ENCODE measurements around the gene PARD6G. TPM values are rescaled to one million over a fixed set of nuclear protein-coding genes. Genes with fewer than 3 reads are reported as not detected.

PARD6G gene
- total and polyA plus RNA-seq, 2 donors (not counting 1 experiment from before 2014, with no cell fraction given) = 1.0 to 2.1 TPM

DNA sequence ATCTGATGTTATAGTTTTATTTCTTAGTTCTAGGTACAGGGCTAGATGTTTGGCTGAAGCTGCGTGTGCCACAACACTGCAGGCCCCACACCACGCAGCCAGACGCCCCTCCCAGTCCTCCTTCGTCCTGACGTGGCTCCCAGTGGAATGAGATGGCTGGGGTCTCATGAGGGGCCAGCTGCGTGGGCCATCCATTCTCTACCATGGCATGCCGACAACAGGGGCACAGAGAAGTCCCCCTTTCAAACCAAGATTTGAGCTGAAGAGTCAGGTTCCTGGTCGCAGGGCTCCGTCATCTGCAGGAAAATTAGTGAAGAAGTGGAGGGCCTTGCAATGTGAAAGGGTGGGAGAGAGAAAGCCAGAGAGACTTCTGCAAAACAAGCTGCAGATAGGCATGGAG is 64.5 kb downstream of the PARD6G start:
- no peaks in the 10 kb centered on the region for H3K4me1 ChIP-seq (ENCODE audit: control insufficient read depth, extremely low read depth, insufficient read depth, low read length)
- H3K4me2 ChIP-seq (ENCODE audit: extremely low read depth, insufficient read depth, low read length) = no peak overlapping the region
- no peak overlapping the region for H3K4me3 ChIP-seq (replicated peaks in 1 of 4; ENCODE audit: control extremely low read depth in 1 of 4, insufficient read depth in 1 of 4, low read depth in 3 of 4, low read length in 4 of 4)
- TF ChIP-seq CTCF (conservative IDR thresholded peaks at IDR 0.05 in 1 of 2, IDR thresholded peaks at IDR 0.05 in 1 of 2; ENCODE audit: low read depth in 1 of 2, low read length in 2 of 2) = no peak
- no peak for TF ChIP-seq EZH2 (IDR thresholded peaks at IDR 0.05; ENCODE audit: low read length, missing control alignments)
- H3K79me2 ChIP-seq (ENCODE audit: control insufficient read depth, insufficient read depth, low read length) = no peaks in the 10 kb centered on the region
- H2AFZ ChIP-seq (ENCODE audit: low read length) = no peak overlapping the region
- no peaks in the 10 kb centered on the region for H4K20me1 ChIP-seq (ENCODE audit: control insufficient read depth, extremely low read depth, insufficient read depth, low read length)
- H3K36me3 ChIP-seq (ENCODE audit: control insufficient read depth, insufficient read depth, low read length) = no peaks in the 10 kb centered on the region
- H3K27me3 ChIP-seq (ENCODE audit: control insufficient read depth, insufficient read depth, low read length) = no peaks in the 10 kb centered on the region
- no peaks in the 10 kb centered on the region for H3K9me3 ChIP-seq (ENCODE audit: control insufficient read depth, insufficient read depth, low read depth, low read length)
- no peak for DNase-seq (ENCODE audit: low read depth in 2 of 2)
- H3K27ac ChIP-seq (ENCODE audit: insufficient read depth, low read length) = no peak overlapping the region
- no peak overlapping the region for H3K9ac ChIP-seq (ENCODE audit: insufficient read depth, low read length)

- H3K27me3 ChIP-seq (ENCODE audit: control insufficient read depth, insufficient read depth, low read length) = peaks cover 3% of the 10 kb centered on the region
- H3K36me3 ChIP-seq (ENCODE audit: control insufficient read depth, insufficient read depth, low read length) = no peaks in the 10 kb centered on the region
- H2AFZ ChIP-seq (ENCODE audit: low read length) = no peak overlapping the region
- no peaks in the 10 kb centered on the region for H3K79me2 ChIP-seq (ENCODE audit: control insufficient read depth, insufficient read depth, low read length)
- no peaks in the 10 kb centered on the region for H3K9me3 ChIP-seq (ENCODE audit: control insufficient read depth, insufficient read depth, low read depth, low read length)
- no peak overlapping the region for H3K9ac ChIP-seq (ENCODE audit: insufficient read depth, low read length)
- H3K4me2 ChIP-seq (ENCODE audit: extremely low read depth, insufficient read depth, low read length) = no peak overlapping the region
- H3K27ac ChIP-seq (ENCODE audit: insufficient read depth, low read length) = no peak overlapping the region
- no peaks in the 10 kb centered on the region for H4K20me1 ChIP-seq (ENCODE audit: control insufficient read depth, extremely low read depth, insufficient read depth, low read length)
- no peaks in the 10 kb centered on the region for H3K4me1 ChIP-seq (ENCODE audit: control insufficient read depth, extremely low read depth, insufficient read depth, low read length)
- no peak for TF ChIP-seq EZH2 (IDR thresholded peaks at IDR 0.05; ENCODE audit: low read length, missing control alignments)
- no peak for TF ChIP-seq CTCF (conservative IDR thresholded peaks at IDR 0.05 in 1 of 2, IDR thresholded peaks at IDR 0.05 in 1 of 2; ENCODE audit: low read depth in 1 of 2, low read length in 2 of 2)
- no peak for DNase-seq (ENCODE audit: low read depth in 2 of 2)
- H3K4me3 ChIP-seq (replicated peaks in 1 of 4; ENCODE audit: control extremely low read depth in 1 of 4, insufficient read depth in 1 of 4, low read depth in 3 of 4, low read length in 4 of 4) = no peak overlapping the region
These were observed 65.5 kb downstream of the PARD6G start for GRCh38 chr18:80181642-80182461.

DNA sequence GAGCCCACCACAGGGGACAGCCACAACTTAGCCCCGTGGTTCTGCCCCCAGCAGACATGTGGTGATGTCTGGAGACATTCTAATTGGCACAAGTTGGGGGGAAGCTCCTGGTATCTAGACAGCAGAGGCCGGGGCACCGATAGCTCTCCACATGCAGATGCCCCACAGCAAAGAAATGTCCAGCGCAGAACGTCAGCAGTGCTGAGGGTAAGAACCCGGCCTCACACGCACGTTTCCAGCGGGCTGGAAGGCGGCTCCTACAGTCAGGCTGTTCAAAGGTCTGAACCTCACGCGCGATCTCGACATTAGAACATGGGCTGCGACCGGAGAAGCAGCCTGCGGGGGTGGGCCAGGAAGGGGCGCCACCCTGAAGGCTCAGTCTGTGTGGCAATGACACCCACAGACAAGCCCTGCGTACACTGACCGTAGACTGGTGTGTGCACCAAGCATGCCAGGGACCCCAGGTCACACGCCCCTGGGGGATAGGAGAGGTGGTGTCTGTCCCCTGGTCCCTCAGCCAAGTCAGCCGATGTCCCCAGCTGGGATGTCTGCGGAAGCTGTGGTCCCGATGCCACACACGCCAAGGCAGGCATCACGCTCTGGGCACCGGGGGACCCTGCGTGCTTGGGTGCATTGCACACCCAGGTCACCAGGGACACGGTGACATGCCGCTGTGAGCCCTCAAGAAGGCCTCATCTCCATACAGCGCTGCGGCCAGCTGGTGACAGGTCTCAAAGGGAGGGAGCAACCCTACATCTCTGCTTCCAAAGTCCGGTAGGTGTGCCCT is 66.3 kb downstream of the PARD6G start:
- Histone ChIP-seq H3K4me2 (ENCODE audit: extremely low read depth, insufficient read depth, low read length) (no peak overlapping the region), H3K9me3 (ENCODE audit: control insufficient read depth, insufficient read depth, low read depth, low read length) (no peaks in the 10 kb centered on the region), H3K4me3 (replicated peaks in 1 of 4; ENCODE audit: control extremely low read depth in 1 of 4, insufficient read depth in 1 of 4, low read depth in 3 of 4, low read length in 4 of 4) (no peak overlapping the region), H4K20me1 (ENCODE audit: control insufficient read depth, extremely low read depth, insufficient read depth, low read length) (no peaks in the 10 kb centered on the region), H2AFZ (ENCODE audit: low read length) (no peak overlapping the region), H3K4me1 (ENCODE audit: control insufficient read depth, extremely low read depth, insufficient read depth, low read length) (no peaks in the 10 kb centered on the region), H3K27me3 (ENCODE audit: control insufficient read depth, insufficient read depth, low read length) (peaks cover 3% of the 10 kb centered on the region), H3K36me3 (ENCODE audit: control insufficient read depth, insufficient read depth, low read length) (no peaks in the 10 kb centered on the region), H3K79me2 (ENCODE audit: control insufficient read depth, insufficient read depth, low read length) (no peaks in the 10 kb centered on the region), H3K27ac (ENCODE audit: insufficient read depth, low read length) (no peak overlapping the region), H3K9ac (ENCODE audit: insufficient read depth, low read length) (no peak overlapping the region)
- TF ChIP-seq CTCF (conservative IDR thresholded peaks at IDR 0.05 in 1 of 2, IDR thresholded peaks at IDR 0.05 in 1 of 2; ENCODE audit: low read depth in 1 of 2, low read length in 2 of 2) (no peak), EZH2 (IDR thresholded peaks at IDR 0.05; ENCODE audit: low read length, missing control alignments) (no peak)
- no peak for DNase-seq (ENCODE audit: low read depth in 2 of 2)

Measured in fibroblast of lung (primary cell).